BLaER1 treated with 17β-estradiol and CSF1 and Interleukin-3, amounts not matched to agents 10 nM and 100 nM (cell line): ENCODE results near the gene MDH1B.
A peak's percentile ranks its signal among the peaks of the same experiment; 100 is the strongest.

ENCODE experiments used
- H3K27ac ChIP-seq, 11 experiments: shearing (Covaris generic); formaldehyde crosslinking; 2 replicates each; pipeline ENCODE4 v1.8.1; 2022
- H3K27me3 ChIP-seq, 11 experiments: shearing (Covaris generic); formaldehyde crosslinking; 2 replicates each; pipeline ENCODE4 v1.8.1; 2022
- H3K36me3 ChIP-seq, 11 experiments: shearing (Covaris generic); formaldehyde crosslinking; 2 replicates each; pipeline ENCODE4 v1.8.1; 2022
- H3K4me1 ChIP-seq, 10 experiments: shearing (Covaris generic); formaldehyde crosslinking; 2 replicates each; pipeline ENCODE4 v1.8.1; 2022
- H3K4me2 ChIP-seq, 11 experiments: shearing (Covaris generic); formaldehyde crosslinking; 2 replicates each; pipeline ENCODE4 v1.8.1; 2022
- H3K4me3 ChIP-seq, 10 experiments: shearing (Covaris generic); formaldehyde crosslinking; 2 replicates each; pipeline ENCODE4 v1.8.1; 2022
- H3K9ac ChIP-seq, 11 experiments: shearing (Covaris generic); formaldehyde crosslinking; 2 replicates each; pipeline ENCODE4 v1.8.1; 2022
- H3K9me3 ChIP-seq, 11 experiments: shearing (Covaris generic); formaldehyde crosslinking; replicated peaks in 1 of 11; 2 replicates each; pipeline ENCODE4 v1.8.1; 2022
- H4K20me1 ChIP-seq, 11 experiments: shearing (Covaris generic); formaldehyde crosslinking; 2 replicates each; pipeline ENCODE4 v1.8.1; 2022
- Cebpa-rat ChIP-seq, 11 experiments: shearing (Covaris generic); IDR thresholded peaks; 2 replicates each; pipeline ENCODE4 v1.8.1; 2022

The MDH1B gene

DNA sequence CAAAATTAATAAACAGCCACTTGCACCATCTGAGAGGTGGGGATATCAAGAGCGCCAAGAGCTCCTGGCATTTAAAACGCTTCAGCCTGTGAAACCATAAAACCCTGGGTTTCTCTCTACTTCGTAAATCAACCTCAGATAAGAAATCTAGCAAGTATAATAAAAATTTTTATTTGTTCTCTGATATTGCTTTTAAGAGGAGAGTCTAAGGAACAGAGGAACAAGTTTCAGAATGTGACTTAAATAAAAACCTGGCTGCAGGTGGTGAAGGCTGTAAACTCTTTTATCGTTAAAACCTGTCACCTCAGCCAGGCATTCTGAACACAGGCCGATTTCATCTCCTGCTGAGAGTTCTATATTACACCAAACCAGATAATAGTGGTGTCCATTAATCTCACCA lies 56.8 kb downstream of the MDH1B start:
- Histone ChIP-seq H3K4me3 (no peak overlapping the region), H3K9ac (no peak overlapping the region), H4K20me1 (no peaks in the 10 kb centered on the region), H3K27ac (no peak overlapping the region), H3K9me3 (no peaks in the 10 kb centered on the region), H3K27me3 (peaks cover 0 to 11% (median 0%) of the 10 kb centered on the region in 11 experiments; a peak in 1 of 22 replicates), H3K4me2 (no peak overlapping the region), H3K36me3 (no peaks in the 10 kb centered on the region), H3K4me1 (peaks cover 0 to 2% (median 0%) of the 10 kb centered on the region in 10 experiments; a peak in 1 of 20 replicates)
- TF ChIP-seq Cebpa-rat (IDR thresholded peaks at IDR 0.05), result no peak

DNA sequence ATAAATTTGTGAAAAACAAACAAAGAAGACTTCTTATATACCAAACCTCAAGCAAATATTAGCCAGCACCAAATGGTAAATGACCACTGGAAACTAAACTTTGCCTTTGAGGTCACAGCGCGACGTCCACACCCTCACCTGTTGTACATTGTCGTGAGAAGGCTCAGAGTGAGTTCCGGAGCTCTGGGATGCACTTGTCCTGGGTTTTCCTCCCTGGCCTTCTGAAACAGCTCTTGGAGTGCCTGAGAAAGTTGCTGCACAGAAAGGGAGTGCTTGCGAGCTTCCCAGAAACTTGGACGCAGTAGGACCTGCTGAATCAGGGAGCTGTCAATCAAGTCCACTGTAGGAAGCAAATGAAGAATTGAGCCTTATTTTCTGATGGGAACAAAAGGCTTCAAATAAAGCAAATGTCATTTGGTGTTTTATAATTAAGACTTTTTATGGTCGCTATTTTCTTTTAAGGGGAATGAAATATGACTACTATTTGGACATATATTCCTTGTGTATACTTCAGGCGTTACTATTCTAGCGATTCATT lies 57.9 kb downstream of the MDH1B start:
- H3K4me3 ChIP-seq, result no peak overlapping the region
- no peaks in the 10 kb centered on the region for H3K9me3 ChIP-seq
- peaks cover 0 to 11% (median 0%) of the 10 kb centered on the region in 11 experiments; a peak in 1 of 22 replicates for H3K27me3 ChIP-seq
- H3K27ac ChIP-seq, result no peak overlapping the region
- no peaks in the 10 kb centered on the region for H3K36me3 ChIP-seq
- H3K9ac ChIP-seq, result no peak overlapping the region
- no peak overlapping the region for H3K4me2 ChIP-seq
- H4K20me1 ChIP-seq, result no peaks in the 10 kb centered on the region
- H3K4me1 ChIP-seq, result no peaks in the 10 kb centered on the region
- TF ChIP-seq Cebpa-rat (IDR thresholded peaks at IDR 0.05), result no peak

DNA sequence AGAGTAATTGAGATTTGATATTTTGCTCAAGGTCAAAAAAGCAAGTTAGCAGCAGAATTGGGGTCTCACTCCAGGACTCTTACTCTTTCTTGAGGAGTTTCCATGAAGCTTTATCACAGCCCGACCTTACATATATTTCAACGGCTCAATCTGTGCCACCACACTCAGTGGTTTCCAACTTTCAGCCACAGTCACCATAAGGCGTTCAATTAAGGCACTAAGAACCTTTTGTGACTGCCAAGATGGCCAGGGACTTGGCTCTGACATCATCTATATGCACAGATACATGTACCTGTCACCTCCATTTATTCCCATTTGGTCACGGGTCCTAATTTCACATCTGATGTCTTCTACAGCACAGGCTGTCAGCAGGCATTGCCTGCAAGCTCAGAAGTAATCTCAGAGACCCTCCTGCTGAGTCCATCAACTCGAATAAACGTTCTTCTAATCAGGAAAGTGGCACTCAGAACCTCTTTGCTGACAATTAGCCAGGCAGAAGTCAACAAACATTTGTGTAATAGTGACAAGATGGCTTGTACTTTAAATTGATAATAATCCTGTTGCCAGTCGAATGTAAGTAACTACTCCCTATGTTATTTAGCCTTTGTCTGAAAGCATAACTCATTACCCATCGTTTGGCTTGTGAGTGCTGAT lies 63.0 kb downstream of the MDH1B start:
- no peak overlapping the region for H3K4me3 ChIP-seq
- H3K4me2 ChIP-seq, result no peak overlapping the region
- peaks cover 0 to 6% (median 0%) of the 10 kb centered on the region in 10 experiments; a peak in 3 of 20 replicates for H3K4me1 ChIP-seq
- no peaks in the 10 kb centered on the region for H4K20me1 ChIP-seq
- TF ChIP-seq Cebpa-rat (IDR thresholded peaks at IDR 0.05), result no peak
- H3K9me3 ChIP-seq, result no peaks in the 10 kb centered on the region
- H3K27me3 ChIP-seq, result no peaks in the 10 kb centered on the region; a peak in 1 of 22 replicates
- no peak overlapping the region for H3K9ac ChIP-seq
- H3K27ac ChIP-seq, result no peak overlapping the region
- H3K36me3 ChIP-seq, result no peaks in the 10 kb centered on the region

DNA sequence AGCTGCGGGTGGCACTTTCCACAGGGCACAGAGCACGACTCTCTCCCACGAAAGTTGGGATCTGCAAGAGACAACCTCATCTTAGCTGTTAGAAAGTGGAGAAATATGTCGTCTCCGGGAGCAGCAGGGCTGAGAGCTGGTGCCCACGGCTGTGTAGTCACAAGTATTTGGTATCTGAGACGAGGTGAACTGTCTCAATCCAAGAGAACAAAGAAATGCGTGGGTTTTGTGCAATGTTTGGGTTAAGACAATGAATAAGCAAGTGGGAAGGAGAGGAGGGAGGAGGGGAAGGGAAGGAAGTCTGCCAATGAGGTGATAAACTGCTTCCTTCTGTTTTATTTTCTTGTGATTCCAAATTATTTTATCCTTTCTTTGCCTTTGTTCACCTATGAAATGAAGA lies 65.0 kb downstream of the MDH1B start:
- H3K27ac ChIP-seq, result peak overlapping the region in 1 of 11 experiments; percentile 15; a peak in 1 of 22 replicates
- peaks cover 0 to 6% (median 0%) of the 10 kb centered on the region in 10 experiments; a peak in 3 of 20 replicates for H3K4me1 ChIP-seq
- peak overlapping the region in 5 of 11 experiments; percentile 16 to 49 (median 35); a peak in 7 of 22 replicates for H3K4me2 ChIP-seq
- no peaks in the 10 kb centered on the region for H3K9me3 ChIP-seq
- H3K36me3 ChIP-seq, result no peaks in the 10 kb centered on the region
- no peaks in the 10 kb centered on the region for H3K27me3 ChIP-seq
- no peak overlapping the region for H3K9ac ChIP-seq
- H3K4me3 ChIP-seq, result no peak overlapping the region
- H4K20me1 ChIP-seq, result no peaks in the 10 kb centered on the region
- TF ChIP-seq Cebpa-rat (IDR thresholded peaks at IDR 0.05), result no peak

DNA sequence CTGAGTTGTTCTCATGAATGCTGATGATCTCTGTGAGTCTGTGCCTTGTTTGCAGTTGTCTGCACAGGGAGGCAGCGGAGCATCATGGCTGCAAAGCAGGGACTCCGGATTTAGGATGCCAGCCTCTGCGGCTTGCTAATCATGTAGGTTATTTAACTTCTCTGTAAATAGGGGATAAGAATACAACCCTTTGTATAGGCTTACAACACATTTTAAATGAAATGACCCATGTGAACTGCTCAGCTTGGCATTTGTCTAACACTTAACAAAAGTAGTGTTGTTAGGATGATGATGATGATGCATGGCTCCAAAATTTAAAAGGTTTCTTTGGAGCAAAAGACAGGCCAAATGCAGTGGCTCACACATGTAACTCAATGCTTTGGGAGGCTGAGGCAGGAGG lies 66.3 kb downstream of the MDH1B start:
- Histone ChIP-seq H3K36me3 (no peaks in the 10 kb centered on the region), H3K9me3 (no peaks in the 10 kb centered on the region), H3K27me3 (no peaks in the 10 kb centered on the region), H3K27ac (no peak overlapping the region), H3K9ac (no peak overlapping the region), H3K4me3 (no peak overlapping the region), H3K4me2 (no peak overlapping the region), H3K4me1 (peaks cover 0 to 6% (median 0%) of the 10 kb centered on the region in 10 experiments; a peak in 3 of 20 replicates), H4K20me1 (no peaks in the 10 kb centered on the region)
- TF ChIP-seq Cebpa-rat (IDR thresholded peaks at IDR 0.05), result no peak

DNA sequence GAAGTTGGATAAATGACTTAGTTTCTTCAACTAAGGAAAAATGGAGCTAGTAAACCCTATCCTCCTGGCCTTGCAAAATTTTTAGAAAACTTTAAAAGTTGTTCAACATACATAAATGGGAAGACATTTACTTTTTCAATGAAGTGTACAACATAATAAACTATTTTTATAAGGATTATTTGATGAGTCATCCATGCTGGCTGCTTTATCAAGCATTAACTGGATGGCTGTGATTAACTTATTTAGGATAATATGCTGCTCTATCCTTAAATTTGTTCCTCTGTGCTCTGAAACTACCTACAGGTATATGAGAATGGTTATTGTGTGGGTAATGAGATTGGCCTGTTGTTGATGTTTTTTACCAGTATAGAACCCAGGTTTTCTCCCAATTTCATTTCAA lies 68.2 kb downstream of the MDH1B start:
- TF ChIP-seq Cebpa-rat (IDR thresholded peaks at IDR 0.05), result no peak
- no peak overlapping the region for H3K9ac ChIP-seq

DNA sequence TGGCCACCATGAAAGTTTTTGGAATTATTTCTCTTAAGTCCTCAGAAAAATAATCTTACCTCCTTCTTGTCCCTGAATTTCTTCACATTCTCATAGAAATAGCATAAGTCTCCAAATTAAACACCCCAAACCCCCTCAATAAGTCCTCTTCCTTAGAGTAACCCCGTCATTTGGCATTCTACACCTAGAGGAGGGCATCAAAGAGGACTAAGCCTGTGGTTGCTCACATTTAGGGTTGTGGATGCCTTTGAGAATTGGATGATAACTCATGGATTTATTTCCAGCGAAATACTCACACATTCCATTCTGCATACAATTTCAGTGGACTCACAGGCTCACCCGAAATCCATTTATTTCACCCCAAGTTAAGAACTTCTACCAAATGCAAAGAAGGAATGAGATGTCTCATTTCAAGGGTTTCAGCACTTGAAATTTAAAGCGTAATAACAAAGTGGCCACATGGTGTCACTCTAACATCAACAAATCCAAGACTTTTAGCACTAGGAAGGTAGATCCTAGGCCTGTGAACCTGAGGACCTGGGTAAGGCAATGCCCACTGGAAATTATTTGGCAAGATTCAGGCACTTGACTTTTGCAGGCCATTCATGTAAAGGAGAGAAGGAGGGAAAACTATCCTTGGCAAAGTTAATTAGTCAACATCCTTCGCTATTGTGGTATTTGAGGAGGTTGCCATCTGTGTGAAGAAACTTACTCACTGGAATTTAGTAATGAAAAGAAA lies 71.6 kb downstream of the MDH1B start:
- TF ChIP-seq Cebpa-rat (IDR thresholded peaks at IDR 0.05), result no peak
- no peaks in the 10 kb centered on the region for H4K20me1 ChIP-seq
- H3K27me3 ChIP-seq, result no peaks in the 10 kb centered on the region
- H3K27ac ChIP-seq, result no peak overlapping the region
- no peak overlapping the region for H3K4me3 ChIP-seq
- H3K9me3 ChIP-seq, result no peaks in the 10 kb centered on the region
- no peaks in the 10 kb centered on the region for H3K36me3 ChIP-seq
- no peaks in the 10 kb centered on the region; a peak in 1 of 20 replicates for H3K4me1 ChIP-seq
- no peak overlapping the region for H3K4me2 ChIP-seq
- H3K9ac ChIP-seq, result no peak overlapping the region

More for the DNA sequence above, 68.2 kb downstream of the MDH1B start:
- Histone ChIP-seq H3K9me3 (no peaks in the 10 kb centered on the region), H4K20me1 (no peaks in the 10 kb centered on the region), H3K27me3 (no peaks in the 10 kb centered on the region), H3K4me3 (no peak overlapping the region), H3K4me2 (no peak overlapping the region), H3K36me3 (no peaks in the 10 kb centered on the region), H3K27ac (no peak overlapping the region), H3K4me1 (peaks cover 0 to 6% (median 0%) of the 10 kb centered on the region in 10 experiments; a peak in 3 of 20 replicates)

DNA sequence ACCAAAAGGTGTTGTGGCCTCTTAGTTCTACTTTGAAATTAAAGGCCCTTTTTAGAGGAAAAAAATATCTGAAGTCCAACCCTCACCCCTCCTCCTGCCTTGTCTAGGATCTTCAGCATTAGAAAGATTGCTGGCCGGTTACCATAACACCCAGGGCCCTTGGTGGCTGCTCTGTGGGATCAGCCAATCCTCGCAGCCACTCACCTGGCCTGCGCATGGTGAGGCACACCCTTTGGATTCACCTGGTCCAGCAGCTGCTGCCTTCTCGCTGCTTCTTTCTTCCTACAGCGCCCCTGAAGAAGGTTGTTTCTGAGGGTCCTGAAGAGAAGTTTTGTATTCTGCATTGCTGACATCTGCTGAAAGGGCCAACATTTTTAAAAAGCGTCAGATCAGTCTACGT lies 72.2 kb downstream of the MDH1B start:
- H3K4me1 ChIP-seq, result no peaks in the 10 kb centered on the region; a peak in 1 of 20 replicates
- H3K9me3 ChIP-seq, result no peaks in the 10 kb centered on the region
- H3K4me2 ChIP-seq, result no peak overlapping the region
- no peaks in the 10 kb centered on the region for H3K36me3 ChIP-seq
- TF ChIP-seq Cebpa-rat (IDR thresholded peaks at IDR 0.05), result no peak
- H3K27me3 ChIP-seq, result no peaks in the 10 kb centered on the region
- H3K27ac ChIP-seq, result no peak overlapping the region
- no peak overlapping the region for H3K9ac ChIP-seq
- no peaks in the 10 kb centered on the region for H4K20me1 ChIP-seq
- no peak overlapping the region for H3K4me3 ChIP-seq

DNA sequence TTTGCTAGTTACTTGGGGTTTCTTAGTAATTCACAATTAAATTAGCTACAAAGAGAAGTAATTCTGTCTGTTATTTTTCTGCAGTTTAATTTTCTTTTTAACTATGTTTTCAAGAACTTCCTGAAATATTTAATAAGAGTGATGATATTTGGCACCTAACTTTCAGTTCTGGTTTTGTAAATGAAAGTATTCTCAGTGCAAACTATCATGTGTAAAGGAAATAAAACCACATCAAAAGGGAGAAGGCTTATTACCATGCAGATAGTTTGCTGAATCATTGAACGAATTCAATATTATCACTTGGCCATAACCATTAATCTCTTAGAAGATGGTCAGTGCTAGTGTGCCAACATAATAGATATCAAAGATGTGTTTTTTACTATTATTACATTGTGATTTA lies 76.1 kb downstream of the MDH1B start:
- H3K4me2 ChIP-seq, result no peak overlapping the region
- H4K20me1 ChIP-seq, result no peaks in the 10 kb centered on the region
- H3K4me3 ChIP-seq, result no peak overlapping the region
- H3K27ac ChIP-seq, result no peak overlapping the region
- no peaks in the 10 kb centered on the region for H3K27me3 ChIP-seq
- no peaks in the 10 kb centered on the region; a peak in 1 of 20 replicates for H3K4me1 ChIP-seq
- no peaks in the 10 kb centered on the region for H3K36me3 ChIP-seq
- H3K9ac ChIP-seq, result no peak overlapping the region
- H3K9me3 ChIP-seq, result no peaks in the 10 kb centered on the region
- TF ChIP-seq Cebpa-rat (IDR thresholded peaks at IDR 0.05), result no peak
